ENCODE results near the gene ADD1.
"Not testable (repeated sequence)": the region's sequence is repeated elsewhere in the genome, so short reads cannot be mapped to it uniquely, and the experiment has no call there.

The ADD1 gene

DNA sequence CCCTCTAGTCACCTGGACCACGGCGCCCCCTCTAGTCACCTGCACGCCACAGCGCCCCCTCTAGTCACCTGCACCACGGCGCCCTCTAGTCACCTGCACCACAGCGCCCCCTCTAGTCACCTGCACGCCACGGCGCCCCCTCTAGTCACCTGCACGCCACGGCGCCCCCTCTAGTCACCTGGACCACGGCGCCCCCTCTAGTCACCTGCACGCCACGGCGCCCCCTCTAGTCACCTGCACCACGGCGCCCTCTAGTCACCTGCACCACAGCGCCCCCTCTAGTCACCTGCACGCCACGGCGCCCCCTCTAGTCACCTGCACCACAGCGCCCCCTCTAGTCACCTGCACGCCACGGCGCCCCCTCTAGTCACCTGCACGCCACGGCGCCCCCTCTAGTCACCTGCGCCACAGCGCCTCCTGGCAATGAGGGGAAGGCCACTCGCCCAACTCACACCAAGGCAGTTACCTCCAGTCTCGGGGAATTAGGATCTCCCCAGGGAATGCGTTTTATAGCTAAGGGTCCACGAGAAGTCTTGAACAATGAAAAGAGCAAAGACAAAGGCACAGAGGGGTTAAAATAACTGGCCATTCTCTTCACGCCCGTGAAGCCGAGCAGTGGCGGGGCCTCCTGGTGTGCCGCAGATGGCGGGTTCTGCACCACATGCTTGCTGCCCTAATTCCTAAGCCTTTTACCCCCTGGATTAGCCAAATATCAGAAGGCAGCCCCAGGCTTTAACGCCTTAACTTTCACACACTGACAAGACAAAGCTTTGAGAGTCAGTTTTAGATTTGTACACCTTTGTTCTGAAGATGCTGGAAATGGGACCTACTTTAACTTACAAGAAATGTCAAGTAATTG is 111.8 kb downstream of the ADD1 start:
- DNase-seq (ENCODE audit: extremely low read depth, low read depth); H3K4me3 ChIP-seq (replicated peaks; ENCODE audit: low read depth, low read length): not testable (repeated sequence)
- TF ChIP-seq, protein P1, sequence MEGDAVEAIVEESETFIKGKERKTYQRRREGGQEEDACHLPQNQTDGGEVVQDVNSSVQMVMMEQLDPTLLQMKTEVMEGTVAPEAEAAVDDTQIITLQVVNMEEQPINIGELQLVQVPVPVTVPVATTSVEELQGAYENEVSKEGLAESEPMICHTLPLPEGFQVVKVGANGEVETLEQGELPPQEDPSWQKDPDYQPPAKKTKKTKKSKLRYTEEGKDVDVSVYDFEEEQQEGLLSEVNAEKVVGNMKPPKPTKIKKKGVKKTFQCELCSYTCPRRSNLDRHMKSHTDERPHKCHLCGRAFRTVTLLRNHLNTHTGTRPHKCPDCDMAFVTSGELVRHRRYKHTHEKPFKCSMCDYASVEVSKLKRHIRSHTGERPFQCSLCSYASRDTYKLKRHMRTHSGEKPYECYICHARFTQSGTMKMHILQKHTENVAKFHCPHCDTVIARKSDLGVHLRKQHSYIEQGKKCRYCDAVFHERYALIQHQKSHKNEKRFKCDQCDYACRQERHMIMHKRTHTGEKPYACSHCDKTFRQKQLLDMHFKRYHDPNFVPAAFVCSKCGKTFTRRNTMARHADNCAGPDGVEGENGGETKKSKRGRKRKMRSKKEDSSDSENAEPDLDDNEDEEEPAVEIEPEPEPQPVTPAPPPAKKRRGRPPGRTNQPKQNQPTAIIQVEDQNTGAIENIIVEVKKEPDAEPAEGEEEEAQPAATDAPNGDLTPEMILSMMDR (IDR thresholded peaks at IDR 0.05; ENCODE audit: low read depth, low read length, missing control alignments), result peak; percentile 17

DNA sequence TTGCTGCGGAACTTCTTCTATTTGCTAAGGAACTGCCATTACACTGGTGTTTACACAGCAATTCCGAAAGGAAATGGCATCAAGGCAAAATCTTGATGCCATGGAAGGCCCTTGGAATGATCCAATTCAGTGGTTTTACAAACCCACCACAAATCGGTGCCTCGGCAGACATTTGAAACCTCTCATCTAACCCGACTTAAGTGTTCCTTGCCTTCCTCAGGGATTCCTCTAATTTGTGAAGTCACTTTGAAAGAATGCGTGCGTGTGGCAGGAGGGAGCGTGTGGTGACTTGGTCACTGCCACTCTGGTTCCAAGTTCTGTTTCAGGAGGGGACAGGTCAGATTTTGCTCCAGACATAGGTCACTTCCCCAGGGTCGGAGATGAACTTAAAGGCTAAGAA is 114.8 kb downstream of the ADD1 start:
- no peak overlapping the region for H3K4me3 ChIP-seq (replicated peaks; ENCODE audit: low read depth, low read length)
- no peak for DNase-seq (ENCODE audit: extremely low read depth, low read depth)
- TF ChIP-seq, protein P1 (IDR thresholded peaks at IDR 0.05; ENCODE audit: low read depth, low read length, missing control alignments), result no peak

DNA sequence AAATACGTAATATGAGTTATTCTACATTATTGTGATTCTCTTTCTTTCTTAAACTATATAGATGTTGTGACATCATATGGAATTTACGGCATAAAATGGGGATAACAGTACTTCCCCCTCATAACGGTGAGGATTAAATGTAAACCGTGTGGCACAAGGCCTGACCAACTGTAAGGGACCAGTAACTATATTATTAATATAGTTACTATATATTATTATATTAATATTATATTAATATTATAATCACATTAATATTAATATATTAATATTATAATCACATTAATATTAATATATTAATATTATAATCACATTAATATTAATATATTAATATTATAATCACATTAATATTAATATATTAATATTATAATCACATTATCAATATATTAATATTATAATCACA is 116.8 kb downstream of the ADD1 start:
- DNase-seq (ENCODE audit: extremely low read depth, low read depth); H3K4me3 ChIP-seq (replicated peaks; ENCODE audit: low read depth, low read length): not testable (repeated sequence)

DNA sequence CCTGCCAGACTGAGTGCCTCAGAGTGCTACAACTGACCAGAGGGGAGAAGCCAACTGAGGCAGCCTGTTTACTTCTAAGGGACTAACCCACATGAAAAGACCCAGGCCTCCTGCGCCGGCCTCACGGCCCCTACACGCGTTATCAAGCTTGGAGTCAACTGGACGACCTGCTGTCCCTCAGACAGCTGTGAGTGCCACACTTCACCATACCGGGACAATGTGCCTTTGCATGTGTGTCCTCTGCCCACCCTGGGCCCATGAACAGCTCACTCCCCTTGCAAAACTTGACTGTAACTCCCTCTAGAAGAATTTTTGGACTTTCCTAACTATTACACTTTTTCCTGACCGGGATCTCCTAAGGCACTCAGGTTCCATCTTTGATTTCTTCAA is 117.8 kb downstream of the ADD1 start:
- TF ChIP-seq, protein P1 (IDR thresholded peaks at IDR 0.05; ENCODE audit: low read depth, low read length, missing control alignments), result no peak
- peak overlapping the region; percentile 96 for H3K4me3 ChIP-seq (replicated peaks; ENCODE audit: low read depth, low read length)

DNA sequence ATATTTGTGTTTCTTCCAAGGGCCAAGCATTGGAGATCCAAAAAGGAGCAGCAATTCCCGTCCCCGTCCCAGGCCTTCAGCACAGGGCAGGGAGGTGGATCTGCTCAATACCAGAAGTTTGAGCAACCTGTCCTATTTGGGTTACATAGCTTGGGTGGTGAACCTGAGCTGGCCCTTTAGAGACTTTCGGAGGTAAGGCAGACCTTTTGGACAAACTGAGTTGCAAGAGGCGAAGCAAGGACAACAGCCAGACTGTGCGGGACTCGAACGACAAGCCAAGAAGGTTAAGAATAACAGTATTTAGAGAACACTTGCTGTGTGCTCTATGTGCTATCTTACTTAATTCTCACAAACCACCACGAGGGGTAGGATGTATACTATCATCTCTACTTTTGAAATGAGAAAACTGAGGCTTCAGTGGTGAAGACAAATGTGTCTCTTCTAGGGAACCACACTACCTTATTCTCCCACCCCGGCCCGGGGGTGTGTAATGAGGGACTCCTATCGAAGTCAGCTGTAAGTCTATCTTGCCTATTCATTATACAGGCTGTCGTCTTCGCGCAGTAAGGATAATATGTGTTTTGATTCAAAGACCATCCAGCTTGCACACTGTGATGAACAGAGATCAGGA is 118.3 kb downstream of the ADD1 start:
- H3K4me3 ChIP-seq (replicated peaks; ENCODE audit: low read depth, low read length), result peak overlapping the region; percentile 96
- DNase-seq (ENCODE audit: extremely low read depth, low read depth), result no peak
- TF ChIP-seq, protein P1 (IDR thresholded peaks at IDR 0.05; ENCODE audit: low read depth, low read length, missing control alignments), result no peak

More for the DNA sequence above, 117.8 kb downstream of the ADD1 start:
- DNase-seq (ENCODE audit: extremely low read depth, low read depth), result no peak

DNA sequence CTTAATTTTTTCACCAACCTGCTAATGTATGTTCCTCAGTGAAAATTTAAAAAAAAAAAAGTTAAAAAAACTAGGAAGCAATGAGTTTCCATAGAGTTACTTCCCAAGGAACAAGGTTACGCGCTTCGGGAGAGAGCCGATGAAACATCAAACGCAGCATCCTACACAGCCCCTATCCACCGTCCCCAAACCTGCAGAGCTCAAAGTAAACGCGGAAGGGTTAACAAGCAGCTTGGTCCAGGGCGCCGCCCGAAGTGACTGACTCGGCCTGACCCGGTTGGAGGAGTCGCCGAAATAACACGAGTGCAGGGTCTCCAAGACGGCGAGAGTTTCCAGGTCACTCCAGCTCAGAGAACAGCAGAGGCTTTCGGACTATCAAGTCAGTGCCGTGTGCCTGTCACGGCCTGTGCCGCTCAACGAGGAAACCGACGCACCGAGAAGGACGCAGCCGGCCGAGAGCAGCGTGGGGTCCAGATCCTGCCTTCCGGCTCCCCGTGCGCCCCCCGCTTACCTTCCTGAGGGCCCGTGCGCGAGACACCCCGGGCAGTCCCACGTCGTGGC is 119.0 kb downstream of the ADD1 start:
- peak overlapping the region; percentile 96 for H3K4me3 ChIP-seq (replicated peaks; ENCODE audit: low read depth, low read length)
- TF ChIP-seq, protein P1 (IDR thresholded peaks at IDR 0.05; ENCODE audit: low read depth, low read length, missing control alignments), result no peak
- DNase-seq (ENCODE audit: extremely low read depth, low read depth), result no peak

Data from HFF-Myc (cell line).